DMS79 treated with DMSO at 0.1 percent for 48 hours (cell line): ENCODE measurements around the gene ALDH1L2.
"Not testable (repeated sequence)": the region's sequence is repeated elsewhere in the genome, so short reads cannot be mapped to it uniquely, and the experiment has no call there.

ENCODE experiments used
- DNase-seq: peaks from one replicate; lab custom pipeline; 2025; lab: John Stamatoyannopoulos, UW

Gene ALDH1L2

DNA sequence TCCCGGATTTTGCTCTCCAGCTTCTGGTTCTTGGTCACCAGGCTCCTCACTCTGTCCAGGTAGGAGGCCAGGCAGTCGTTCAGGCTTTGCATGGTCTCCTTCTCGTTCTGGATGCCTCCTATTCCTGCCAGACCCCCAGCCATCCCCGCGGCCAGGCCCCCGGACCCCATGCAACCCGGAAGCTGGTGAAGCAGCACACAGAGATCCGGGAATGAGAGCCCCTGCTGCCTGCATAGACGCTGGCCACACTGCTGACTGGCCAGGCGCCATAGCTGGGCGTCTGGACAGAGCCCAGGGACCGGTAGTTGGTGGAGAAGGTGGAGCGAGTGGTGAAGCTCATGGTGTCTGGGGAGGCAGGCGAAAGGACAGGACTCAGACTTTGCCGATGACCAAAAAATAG, 106.6 kb downstream of the ALDH1L2 start:
- not testable (repeated sequence) for DNase-seq

DNA sequence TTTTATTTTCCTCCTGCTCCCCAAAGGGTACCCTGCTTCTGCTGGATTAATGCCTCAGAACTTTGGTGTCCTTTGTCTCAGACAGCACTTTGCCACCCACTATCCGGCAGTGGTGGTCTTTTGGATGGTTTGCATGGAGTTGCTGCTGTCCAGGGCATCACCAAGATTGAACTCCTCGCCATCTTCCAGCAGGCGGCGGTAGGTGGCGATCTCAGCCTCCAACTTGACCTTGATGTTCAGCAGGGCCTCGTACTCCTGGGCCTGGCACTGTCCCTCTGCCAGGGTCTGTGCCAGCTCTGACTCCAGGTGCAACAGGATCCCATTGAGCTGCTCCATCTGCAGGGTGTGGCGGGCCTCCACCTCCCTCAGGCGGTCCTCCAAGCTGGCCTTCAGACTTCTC, 107.6 kb downstream of the ALDH1L2 start:
- DNase-seq, result no peak

DNA sequence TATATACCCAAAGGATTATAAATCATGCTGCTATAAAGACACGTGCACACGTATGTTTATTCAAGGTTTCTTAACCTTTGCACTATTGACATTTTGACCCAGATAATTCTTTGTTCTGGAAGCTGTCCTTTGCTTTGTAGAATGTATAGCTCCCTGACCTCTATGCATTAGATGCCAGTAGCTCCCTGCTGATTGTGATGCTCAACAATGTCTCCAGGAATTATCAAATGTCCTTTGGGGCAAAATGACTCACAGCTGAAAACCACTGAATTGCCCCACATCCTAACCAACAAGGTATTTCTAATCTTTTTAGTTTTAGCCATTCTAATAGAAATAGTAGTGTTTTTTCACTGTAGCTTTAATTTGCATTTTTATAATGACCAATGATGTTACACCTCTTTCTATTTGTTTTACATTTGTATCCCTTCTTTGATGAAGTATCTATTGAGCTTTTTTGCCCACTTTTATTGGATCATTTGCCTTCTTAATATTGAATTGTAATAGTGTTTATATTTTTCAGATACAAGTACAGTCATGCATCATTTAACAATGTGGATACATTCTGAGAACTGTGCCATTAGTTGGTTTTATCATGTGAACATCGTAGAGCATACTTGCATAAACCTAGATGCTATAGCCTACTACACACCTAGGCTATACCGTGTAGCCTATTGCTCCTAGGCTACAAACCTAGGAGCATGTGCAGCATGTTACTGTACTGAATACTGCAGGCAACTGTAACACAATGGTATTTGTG, 108.5 kb downstream of the ALDH1L2 start:
- no peak for DNase-seq

DNA sequence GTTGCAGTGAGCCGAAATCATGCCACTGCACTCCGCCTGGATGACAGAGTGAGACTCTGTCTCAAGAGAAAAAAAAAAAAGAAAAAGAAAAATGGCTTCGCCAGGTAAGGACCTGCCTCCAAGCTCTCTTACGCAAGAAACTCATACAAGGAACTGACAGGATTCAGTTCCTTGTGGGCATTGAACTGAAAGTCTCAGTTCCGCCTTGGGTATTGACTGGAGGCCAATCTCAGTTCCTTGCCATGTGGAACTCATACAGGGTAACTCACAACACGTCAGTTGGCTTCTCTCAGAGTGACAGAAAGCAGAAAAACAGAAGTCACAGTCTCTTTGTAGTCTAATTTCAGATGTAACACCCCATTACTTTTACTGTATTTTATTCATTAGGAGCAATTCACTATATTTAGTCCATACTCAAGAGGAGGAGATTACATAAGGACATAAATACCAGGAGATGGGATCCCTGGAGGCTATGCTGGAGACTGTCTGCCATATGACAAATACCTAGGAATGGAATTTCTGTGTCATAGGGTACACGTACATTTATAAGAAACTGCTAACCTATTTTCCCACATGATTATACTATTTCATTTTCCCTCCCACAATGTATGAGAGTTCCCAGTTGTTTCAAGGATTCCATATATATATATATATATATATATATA, 109.5 kb downstream of the ALDH1L2 start:
- no peak for DNase-seq

DNA sequence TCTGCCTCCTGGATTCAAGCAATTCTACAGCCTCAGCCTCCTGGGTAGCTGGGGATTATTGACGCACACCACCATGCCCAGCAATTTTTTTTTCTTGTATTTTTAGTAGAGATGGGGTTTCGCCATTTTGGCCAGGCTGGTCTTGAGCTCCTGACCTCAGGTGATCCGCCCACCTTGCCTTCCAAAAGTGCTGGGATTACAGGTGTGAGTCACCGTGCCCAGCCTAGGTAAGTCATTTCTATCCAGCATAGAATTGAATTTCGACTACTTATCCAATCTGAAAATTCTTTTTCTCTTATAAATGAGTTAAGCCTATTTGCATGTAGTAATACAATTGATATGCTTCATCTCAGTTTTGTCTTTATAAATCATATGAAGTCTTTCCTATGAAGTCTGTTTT, 111.0 kb downstream of the ALDH1L2 start:
- DNase-seq, result no peak

DNA sequence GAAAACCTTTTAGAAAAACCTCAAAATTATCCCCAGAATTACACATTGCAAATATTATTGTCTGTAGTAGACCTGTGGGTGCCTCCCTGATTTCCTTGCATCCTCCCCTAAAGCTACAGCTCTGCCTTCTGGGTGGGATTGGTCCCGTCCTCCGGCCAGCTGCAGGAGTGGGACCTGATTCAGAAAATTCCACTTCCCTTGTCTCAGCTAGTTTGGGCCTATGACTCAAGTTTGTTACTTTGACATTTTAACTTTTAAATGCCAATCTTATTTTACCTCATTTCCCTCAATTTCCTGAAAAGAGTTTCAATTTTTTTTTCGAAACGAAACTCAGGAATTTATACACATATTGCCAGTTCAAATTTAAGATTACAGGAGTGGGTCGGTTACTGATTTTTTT, 113.0 kb downstream of the ALDH1L2 start:
- DNase-seq, result no peak
